ENCODE results near the gene MT1M.

DNA sequence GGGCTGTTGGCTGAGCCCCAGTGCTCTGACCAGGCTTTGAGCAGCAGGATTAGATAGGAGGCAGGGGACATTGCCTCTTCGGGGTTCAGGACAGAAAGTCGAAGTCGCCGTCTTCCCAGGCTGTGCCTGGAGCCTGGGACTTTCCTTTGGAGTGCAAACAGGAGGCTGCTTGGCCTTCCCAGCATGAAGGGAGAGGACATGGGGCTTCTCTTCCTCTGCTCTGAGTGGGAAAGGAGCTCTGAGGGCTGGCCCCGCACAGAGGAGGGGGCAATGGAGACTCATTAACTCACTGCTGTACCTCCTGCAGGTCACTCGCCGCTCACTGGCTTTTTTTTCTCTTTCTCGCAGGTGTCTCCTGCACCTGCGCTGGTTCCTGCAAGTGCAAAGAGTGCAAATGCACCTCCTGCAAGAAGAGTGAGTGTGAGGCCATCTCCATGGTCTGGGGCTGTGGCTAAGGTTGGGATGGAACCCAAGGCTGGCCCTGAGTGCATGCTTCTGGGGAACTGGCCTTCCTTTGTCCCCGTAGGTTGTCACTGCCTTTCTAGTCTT lies 25.9 kb downstream of the MT1M start:
- TF ChIP-seq EZH2phosphoT487 (IDR thresholded peaks at IDR 0.05; ENCODE audit: insufficient read depth, low read depth) (no peak), EZH2 (IDR thresholded peaks at IDR 0.05; ENCODE audit: insufficient read depth, poor library complexity, severe bottlenecking) (no peak)
